Posterior cingulate gyrus (tissue), 11 donors: ENCODE measurements around the gene ZNF710.
A peak's percentile ranks its signal among the peaks of the same experiment; 100 is the strongest.
"Not testable (repeated sequence)": the region's sequence is repeated elsewhere in the genome, so short reads cannot be mapped to it uniquely, and the experiment has no call there.

ENCODE experiments used
- DNase-seq, 10 donors: peaks; one replicate each; pipeline versions ENCODE4 v3.0.0 to v3.0.0-alpha.2; 2020 to 2021; ENCODE audit warnings: mixed read lengths in 3 of 10
- intact Hi-C: fragments of 100-400 bp; cut with DNase I; formaldehyde crosslinking; loops from one replicate; pipeline ENCODE4 v1.15.1; 2023

Gene ZNF710

GRCh38 chr15:90091156-90091931 lies 90.2 kb downstream of the ZNF710 start:
- DNase-seq: peak in 2 of 10 donors; percentile 48 to 70
- intact Hi-C loops: no loop called here

DNA sequence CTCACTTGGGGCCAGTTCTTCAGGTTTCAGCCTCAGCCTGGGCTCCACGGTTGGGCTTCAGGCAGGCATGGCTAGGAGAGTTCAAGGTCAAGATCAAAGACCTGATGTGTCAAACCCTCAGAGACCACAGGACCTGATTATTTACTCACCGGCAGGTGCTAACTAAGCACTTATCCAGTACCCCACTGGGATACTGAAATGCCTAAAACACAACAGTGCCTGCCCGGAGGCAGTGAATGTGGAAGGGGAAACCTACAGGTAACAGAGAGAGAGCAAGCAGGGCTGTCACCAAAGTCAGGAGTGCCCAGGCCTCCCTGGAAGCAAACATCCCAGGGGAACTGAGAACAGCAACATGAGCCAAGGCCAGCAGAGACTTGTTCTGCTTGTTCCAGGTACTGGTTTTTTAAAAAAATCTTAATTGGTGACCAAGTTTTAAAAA lies 94.4 kb downstream of the ZNF710 start:
- peak in 2 of 10 donors; percentile 21 to 63 for DNase-seq
- intact Hi-C loops: no loop called here

GRCh38 chr15:90097475-90097874 lies 96.4 kb downstream of the ZNF710 start:
- intact Hi-C loops: no loop called here
- no peak for DNase-seq

GRCh38 chr15:90099072-90099867 lies 98.1 kb downstream of the ZNF710 start:
- intact Hi-C loops: no loop called here
- DNase-seq: peak in 1 of 10 donors; percentile 52

DNA sequence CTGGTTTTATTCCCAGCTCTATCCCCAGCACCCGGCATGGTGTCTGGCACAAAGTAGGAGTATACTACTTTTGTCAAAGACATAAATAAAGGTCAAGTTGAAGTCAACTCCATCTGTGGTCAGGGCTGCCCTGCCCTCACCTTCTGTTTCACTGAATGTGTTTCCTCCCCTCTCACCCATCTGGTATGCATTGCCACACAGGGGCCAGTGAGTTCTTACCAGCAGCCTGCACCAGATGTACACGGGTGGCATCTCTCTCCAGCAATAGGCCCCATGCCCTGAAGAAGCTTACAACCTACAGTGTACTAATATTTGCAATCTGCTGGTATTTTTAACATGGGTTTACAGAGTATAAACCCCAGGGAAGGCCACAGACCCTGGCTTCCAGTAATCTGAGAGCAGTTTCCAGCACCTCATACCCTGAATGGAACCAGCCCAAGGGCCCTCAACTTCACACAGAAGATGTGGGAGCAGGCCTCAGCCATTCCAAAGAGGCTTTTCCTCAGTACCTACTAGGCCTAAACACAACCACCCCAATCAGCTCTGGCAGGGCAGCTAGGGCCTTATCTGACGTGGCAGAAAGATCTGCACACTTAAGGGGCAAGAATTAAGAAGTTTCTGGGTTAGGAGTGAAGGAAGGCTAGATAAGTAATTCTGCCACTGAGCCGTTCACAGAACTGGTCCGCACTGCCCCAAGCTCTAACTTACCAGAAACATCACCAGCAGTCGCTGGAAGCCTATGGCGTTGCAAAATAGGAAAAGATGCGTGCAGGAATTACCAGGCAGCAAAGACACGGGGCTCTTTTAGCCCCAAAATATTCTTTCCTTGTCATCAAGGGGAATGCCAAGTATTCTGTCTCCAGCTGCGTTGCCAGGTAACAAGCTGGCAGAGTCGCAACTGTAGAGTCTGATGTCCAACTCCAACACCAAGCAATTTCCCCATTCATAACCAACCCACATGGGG lies 99.0 kb downstream of the ZNF710 start:
- DNase-seq: peak in 8 of 10 donors; percentile 45 to 93 (median 63)
- intact Hi-C loops: no loop called here

DNA sequence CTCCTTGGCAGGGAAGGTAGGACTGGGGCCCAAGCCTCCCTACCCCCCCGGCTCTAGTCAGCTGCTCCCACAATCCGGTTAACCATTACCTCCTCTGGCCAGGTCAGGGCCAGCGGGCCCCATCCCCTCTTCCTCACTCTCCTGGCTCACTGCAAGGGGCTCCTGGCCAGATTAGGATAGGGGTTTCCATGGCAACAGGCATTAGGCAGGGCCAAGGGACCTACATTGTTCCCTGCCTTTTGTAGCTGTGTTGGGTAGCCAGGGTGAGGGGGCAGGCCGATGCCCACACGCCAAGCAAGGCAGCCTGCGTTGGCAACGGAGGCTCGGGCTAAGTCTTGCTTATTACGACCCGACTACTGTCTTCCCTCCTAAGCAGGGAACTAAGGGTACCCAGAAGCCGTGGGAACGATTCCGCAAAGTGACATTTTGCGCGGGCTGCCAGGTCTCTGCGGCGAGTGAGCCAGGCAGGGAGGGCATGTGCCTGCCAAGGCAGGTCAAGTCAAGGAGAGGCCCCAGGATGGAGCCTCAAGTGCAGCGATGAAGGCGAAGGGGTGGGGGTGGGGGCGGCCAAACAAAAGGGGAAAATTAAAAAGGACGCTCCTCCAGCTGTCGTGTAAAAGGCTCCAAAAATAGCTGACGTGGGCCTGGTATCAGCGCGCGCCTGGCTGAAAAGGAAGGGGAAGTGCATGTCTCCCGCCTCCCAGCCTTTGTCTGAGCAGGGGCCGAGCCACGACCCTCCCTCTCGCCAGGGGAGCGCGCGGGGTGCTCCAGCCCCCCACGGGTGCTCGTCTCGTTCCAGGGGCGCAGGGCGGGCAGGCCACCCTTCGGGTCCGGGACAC lies 100.2 kb downstream of the ZNF710 start:
- intact Hi-C loops: no loop called here
- peak; percentile 43 to 93 (median 60) for DNase-seq

GRCh38 chr15:90101969-90102890 lies 101.1 kb downstream of the ZNF710 start, which contains the start of gene IDH2:
Gene IDH2 (minus strand): TSS chr15:90102468. CDS start chr15:90102390, 78 bp downstream.
- intact Hi-C loops: no loop called here
- DNase-seq: peak; percentile 68 to 98 (median 78)

DNA sequence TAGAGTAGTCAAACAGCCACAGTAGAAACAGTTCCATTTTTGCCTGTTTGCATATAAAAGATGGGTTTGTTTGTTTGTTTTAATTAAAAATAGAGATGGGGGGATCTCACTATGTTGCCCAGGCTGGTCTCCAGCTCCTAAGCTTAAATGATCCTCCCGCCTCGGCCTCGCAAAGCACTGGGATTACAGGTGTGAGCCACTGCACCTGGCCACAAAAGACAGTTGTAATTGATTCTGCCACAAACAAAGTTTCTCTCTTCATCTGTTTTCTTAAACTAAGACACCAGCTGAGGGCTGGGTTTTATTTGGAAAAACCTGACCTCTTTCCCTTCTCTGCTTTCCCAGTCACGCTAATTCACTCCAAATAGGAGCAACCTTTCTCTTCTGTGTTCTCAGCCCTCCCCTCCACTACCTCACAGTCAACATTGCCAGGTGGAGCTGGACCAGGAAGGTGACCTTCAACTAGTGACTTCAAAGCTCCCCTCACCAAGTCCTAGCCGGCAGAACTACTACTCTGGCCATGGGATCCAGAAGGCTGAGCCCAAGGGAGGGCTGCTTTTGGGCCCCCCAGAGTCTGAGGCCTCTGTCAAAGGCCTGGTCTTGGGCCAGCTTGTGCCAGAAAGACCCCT lies 102.7 kb downstream of the ZNF710 start:
- peak in 2 of 10 donors; percentile 13 to 19 for DNase-seq
- intact Hi-C loops: no loop called here

DNA sequence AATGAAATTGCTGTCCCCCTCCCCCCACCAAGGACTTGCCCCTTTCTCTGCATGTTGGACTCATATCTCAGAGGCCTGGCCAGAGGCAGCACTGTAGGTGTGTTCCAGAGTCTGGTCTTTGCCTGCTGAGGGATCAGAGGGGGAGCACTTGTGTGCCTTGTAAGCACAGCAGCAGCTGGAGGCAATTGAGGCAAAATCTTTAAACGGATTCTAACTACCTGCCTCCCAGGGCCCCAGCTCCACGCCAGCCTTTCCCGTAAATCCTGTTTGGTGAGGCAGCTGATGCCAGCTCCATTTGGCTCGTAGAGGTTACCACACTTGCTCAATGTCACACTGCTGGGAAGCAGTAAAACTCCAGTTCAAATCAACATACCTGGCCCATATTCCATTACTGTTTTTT lies 103.4 kb downstream of the ZNF710 start:
- DNase-seq: peak in 2 of 10 donors; percentile 45 to 65
- intact Hi-C loops: no loop called here

- DNase-seq: peak in 1 of 10 donors; percentile 22
- intact Hi-C loops: no loop called here
Measured at GRCh38 chr15:90105521-90105920, 104.4 kb downstream of the ZNF710 start.

DNA sequence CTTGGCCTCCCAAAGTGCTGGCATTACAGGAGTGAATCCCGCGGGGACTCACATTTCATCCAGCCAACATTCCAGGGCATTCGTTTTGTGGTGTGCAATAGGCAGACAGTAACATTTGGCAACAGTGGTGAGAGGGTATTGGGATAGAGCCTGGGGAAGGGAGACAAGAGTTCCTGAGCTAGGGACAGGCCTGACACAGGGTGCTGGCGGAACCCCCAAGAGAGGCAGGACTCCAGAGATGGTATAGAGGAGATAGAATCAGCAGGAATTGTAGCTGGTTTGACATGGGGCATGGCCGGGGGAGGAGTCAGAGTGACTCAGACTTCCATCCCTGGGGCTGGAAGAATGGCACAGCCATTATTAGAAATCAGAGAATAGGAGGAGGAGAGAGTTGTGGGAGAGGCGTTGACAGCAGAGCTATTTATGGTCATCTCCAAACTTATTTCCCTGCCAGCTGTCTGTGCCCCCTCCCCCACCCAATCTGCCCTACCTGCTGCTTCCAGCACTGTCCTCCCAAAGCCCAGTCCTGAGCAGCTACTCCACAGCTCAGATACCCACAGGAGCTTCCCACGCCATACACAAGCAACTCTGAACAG lies 105.5 kb downstream of the ZNF710 start:
- peak in 5 of 10 donors; percentile 14 to 86 (median 78) for DNase-seq
- intact Hi-C loops: no loop called here

DNA sequence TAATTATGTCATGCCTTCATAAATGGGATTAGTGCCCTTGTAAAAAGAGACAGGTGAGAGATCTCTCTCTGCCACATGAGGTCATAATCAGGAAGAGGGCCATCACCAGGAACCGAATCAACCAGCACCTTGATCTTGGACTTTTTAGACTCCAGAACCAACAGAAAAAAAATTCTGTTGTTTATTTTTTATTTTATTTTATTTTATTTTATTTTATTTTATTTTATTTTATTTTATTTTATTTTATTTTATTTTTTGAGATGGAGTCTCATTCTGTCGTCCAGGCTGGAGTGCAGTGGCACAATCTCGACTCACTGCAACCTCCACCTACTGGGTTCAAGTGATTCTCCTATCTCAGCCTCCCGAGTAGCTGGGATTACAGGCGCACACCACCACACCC lies 106.9 kb downstream of the ZNF710 start:
- peak in 1 of 10 donors; percentile 26 for DNase-seq
- intact Hi-C loops: not testable (repeated sequence)

DNA sequence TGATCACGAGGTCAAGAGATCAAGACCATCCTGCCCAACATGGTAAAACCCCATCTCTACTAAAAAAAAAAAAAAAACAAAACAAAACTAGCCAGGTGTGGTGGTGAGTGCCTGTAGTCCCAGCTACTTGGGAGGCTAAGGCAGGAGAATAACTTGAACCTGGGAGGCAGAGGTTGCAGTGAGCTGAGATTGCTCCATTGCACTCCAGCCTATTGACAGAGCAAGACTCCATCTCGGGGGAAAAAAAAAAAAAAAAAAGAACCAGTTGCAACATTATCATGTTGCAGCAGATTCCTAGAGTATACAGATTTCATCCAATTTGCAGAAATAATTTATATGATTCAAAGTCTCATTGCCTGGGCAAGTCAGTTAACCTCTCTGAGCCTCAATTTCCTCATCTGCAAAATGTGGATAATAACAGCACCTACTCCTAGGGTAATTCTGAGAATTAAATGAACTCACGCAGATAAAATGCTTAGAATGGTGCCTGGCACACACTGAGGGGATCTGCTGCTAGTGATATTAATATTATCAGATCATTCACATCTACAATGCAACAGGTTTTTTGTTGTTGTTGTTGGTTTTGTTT lies 108.1 kb downstream of the ZNF710 start:
- DNase-seq, intact Hi-C loops: not testable (repeated sequence)

- intact Hi-C loops: no loop called here
- DNase-seq: peak in 1 of 10 donors; percentile 45
Measured at GRCh38 chr15:90113166-90113565, 112.0 kb downstream of the ZNF710 start.

DNA sequence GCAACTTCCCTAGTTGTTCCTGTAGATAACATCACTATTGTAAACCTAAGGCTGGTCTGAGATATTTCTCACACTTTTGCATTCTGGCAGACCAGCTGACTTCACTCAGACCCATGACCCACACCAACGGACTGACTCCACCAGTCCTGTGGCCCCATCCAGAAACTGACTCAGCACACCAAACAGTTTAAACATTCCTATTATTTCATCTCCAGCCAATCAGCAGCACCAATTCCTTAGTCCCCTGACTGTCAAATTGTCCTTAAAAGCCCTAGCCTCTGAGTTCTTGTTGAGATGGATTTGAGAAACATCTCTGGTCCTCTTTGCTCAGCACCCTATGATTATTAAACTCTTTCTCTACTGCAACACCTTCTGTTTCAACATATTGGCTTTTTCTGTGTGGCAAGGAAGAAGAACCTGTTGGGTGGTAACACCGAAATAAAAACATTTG lies 113.4 kb downstream of the ZNF710 start:
- no peak for DNase-seq
- intact Hi-C loops: no loop called here

GRCh38 chr15:90115783-90116182 lies 114.7 kb downstream of the ZNF710 start:
- intact Hi-C loops: no loop called here

GRCh38 chr15:90119367-90119766 lies 118.2 kb downstream of the ZNF710 start:
- DNase-seq: no peak

More at GRCh38 chr15:90115783-90116182, 114.7 kb downstream of the ZNF710 start:
- DNase-seq: no peak

More at GRCh38 chr15:90119367-90119766, 118.2 kb downstream of the ZNF710 start:
- intact Hi-C loops: no loop called here
